ENCODE results near the gene SPTBN5. TPM values are rescaled to one million over a fixed set of nuclear protein-coding genes. Genes with fewer than 3 reads are reported as not detected.

The SPTBN5 gene
- polyA plus RNA-seq (ENCODE audit: insufficient read length in 4 of 4) = 1 to 10 TPM; 1.3 to 3.6 (median 2.6) TPM

- no peak for DNase-seq (ENCODE audit: low read depth in 4 of 4, low spot score in 3 of 4)
Observed at GRCh38 chr15:41893422-41894250, at the start of gene SPTBN5. SPTBN5 (minus strand) TSS chr15:41894053; CDS start chr15:41893497, 556 bp downstream.

- DNase-seq (ENCODE audit: low read depth in 4 of 4, low spot score in 3 of 4) = no peak
Observed at GRCh38 chr15:41942886-41943285, 49.0 kb upstream of the SPTBN5 start.

- DNase-seq (ENCODE audit: low read depth in 4 of 4, low spot score in 3 of 4) = no peak
Observed at GRCh38 chr15:41941644-41942415, 48.0 kb upstream of the SPTBN5 start.

GRCh38 chr15:41940441-41940857 is 46.6 kb upstream of the SPTBN5 start:
- DNase-seq (ENCODE audit: low read depth in 4 of 4, low spot score in 3 of 4) = no peak

GRCh38 chr15:41939986-41940385 is 46.1 kb upstream of the SPTBN5 start:
- no peak for DNase-seq (ENCODE audit: low read depth in 4 of 4, low spot score in 3 of 4)

- no peak for DNase-seq (ENCODE audit: low read depth in 4 of 4, low spot score in 3 of 4)
Observed at GRCh38 chr15:41937568-41937923, 43.7 kb upstream of the SPTBN5 start.

- no peak for DNase-seq (ENCODE audit: low read depth in 4 of 4, low spot score in 3 of 4)
Observed at GRCh38 chr15:41936649-41937567, 43.1 kb upstream of the SPTBN5 start.

GRCh38 chr15:41936155-41936554 is 42.3 kb upstream of the SPTBN5 start:
- no peak for DNase-seq (ENCODE audit: low read depth in 4 of 4, low spot score in 3 of 4)

GRCh38 chr15:41935566-41936020 is 41.7 kb upstream of the SPTBN5 start:
- no peak for DNase-seq (ENCODE audit: low read depth in 4 of 4, low spot score in 3 of 4)

- DNase-seq (ENCODE audit: low read depth in 4 of 4, low spot score in 3 of 4) = no peak
Observed at GRCh38 chr15:41934843-41935242, 41.0 kb upstream of the SPTBN5 start.

- no peak for DNase-seq (ENCODE audit: low read depth in 4 of 4, low spot score in 3 of 4)
Observed at GRCh38 chr15:41933771-41934170, 39.9 kb upstream of the SPTBN5 start.

- DNase-seq (ENCODE audit: low read depth in 4 of 4, low spot score in 3 of 4) = no peak
Observed at GRCh38 chr15:41933326-41933725, 39.5 kb upstream of the SPTBN5 start.

GRCh38 chr15:41932511-41933289 is 38.8 kb upstream of the SPTBN5 start:
- no peak for DNase-seq (ENCODE audit: low read depth in 4 of 4, low spot score in 3 of 4)

GRCh38 chr15:41932101-41932500 is 38.2 kb upstream of the SPTBN5 start:
- DNase-seq (ENCODE audit: low read depth in 4 of 4, low spot score in 3 of 4) = no peak

- no peak for DNase-seq (ENCODE audit: low read depth in 4 of 4, low spot score in 3 of 4)
Observed at GRCh38 chr15:41930867-41931222, 37.0 kb upstream of the SPTBN5 start.

- DNase-seq (ENCODE audit: low read depth in 4 of 4, low spot score in 3 of 4) = no peak
Observed at GRCh38 chr15:41930221-41930866, 36.5 kb upstream of the SPTBN5 start.

GRCh38 chr15:41928637-41929620 is 35.1 kb upstream of the SPTBN5 start:
- DNase-seq (ENCODE audit: low read depth in 4 of 4, low spot score in 3 of 4) = no peak

- no peak for DNase-seq (ENCODE audit: low read depth in 4 of 4, low spot score in 3 of 4)
Observed at GRCh38 chr15:41928100-41928499, 34.2 kb upstream of the SPTBN5 start.

Data from left renal pelvis (tissue), 4 donors.